ENCODE measurements around the gene OTOP2. TPM values are rescaled to one million over a fixed set of nuclear protein-coding genes. Genes with fewer than 3 reads are reported as not detected.

OTOP2 gene
- total RNA-seq, 1 experiment from 2014 or later, result 0.11 TPM

- H3K27me3 Mint-ChIP-seq (ENCODE audit: low read depth), result peaks cover 16% of the 10 kb centered on the region
- no peak overlapping the region for H3K23ac ChIP-seq (ENCODE audit: insufficient read length, low read depth, low read length)
- H3K4ac ChIP-seq (ENCODE audit: low read depth, low read length), result no peak overlapping the region
- TF ChIP-seq, protein P1, sequence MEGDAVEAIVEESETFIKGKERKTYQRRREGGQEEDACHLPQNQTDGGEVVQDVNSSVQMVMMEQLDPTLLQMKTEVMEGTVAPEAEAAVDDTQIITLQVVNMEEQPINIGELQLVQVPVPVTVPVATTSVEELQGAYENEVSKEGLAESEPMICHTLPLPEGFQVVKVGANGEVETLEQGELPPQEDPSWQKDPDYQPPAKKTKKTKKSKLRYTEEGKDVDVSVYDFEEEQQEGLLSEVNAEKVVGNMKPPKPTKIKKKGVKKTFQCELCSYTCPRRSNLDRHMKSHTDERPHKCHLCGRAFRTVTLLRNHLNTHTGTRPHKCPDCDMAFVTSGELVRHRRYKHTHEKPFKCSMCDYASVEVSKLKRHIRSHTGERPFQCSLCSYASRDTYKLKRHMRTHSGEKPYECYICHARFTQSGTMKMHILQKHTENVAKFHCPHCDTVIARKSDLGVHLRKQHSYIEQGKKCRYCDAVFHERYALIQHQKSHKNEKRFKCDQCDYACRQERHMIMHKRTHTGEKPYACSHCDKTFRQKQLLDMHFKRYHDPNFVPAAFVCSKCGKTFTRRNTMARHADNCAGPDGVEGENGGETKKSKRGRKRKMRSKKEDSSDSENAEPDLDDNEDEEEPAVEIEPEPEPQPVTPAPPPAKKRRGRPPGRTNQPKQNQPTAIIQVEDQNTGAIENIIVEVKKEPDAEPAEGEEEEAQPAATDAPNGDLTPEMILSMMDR (conservative IDR thresholded peaks at IDR 0.05), result no peak
- no peak overlapping the region for H3K4me2 ChIP-seq (ENCODE audit: insufficient read depth, insufficient read length, low read length)
- no CpG with 5 or more reads among the region's 14 CpGs for WGBS (ENCODE audit: extremely low coverage, insufficient read length, low lambda C conversion rate)
- peaks cover 0 to 2% of the 10 kb centered on the region in 2 experiments; a peak in 1 of 5 replicates for H3K9me3 Mint-ChIP-seq
- no peak overlapping the region for H2BK120ac ChIP-seq (ENCODE audit: low read depth, low read length, poor library complexity, severe bottlenecking)
- H3K4me3 Mint-ChIP-seq, result peak overlapping the region in 1 of 2 experiments; percentile 1; a peak in 1 of 5 replicates
- H3K14ac ChIP-seq (ENCODE audit: insufficient read depth, low read length), result no peak overlapping the region; the same call in 1 of the 2 replicates
- no peak overlapping the region for H4K5ac ChIP-seq (ENCODE audit: insufficient read length, low read depth, low read length)
- no peak overlapping the region for H2AK5ac ChIP-seq (ENCODE audit: insufficient read length, low read length)
- H3T11ph ChIP-seq (ENCODE audit: low read length), result no peak overlapping the region
- H3K79me2 ChIP-seq (ENCODE audit: insufficient read depth, low read length), result no peaks in the 10 kb centered on the region
- peaks cover 0 to 2% (median 0%) of the 10 kb centered on the region in 3 experiments; a peak in 1 of 7 replicates for H3K36me3 Mint-ChIP-seq (ENCODE audit: insufficient read depth in 1 of 3, low read depth in 3 of 3)
- H3K27me3 ChIP-seq (ENCODE audit: insufficient read depth, low read length), result no peaks in the 10 kb centered on the region
- H3K4me1 ChIP-seq (ENCODE audit: insufficient read depth, low read length), result no peaks in the 10 kb centered on the region; the same call in 1 of the 2 replicates
- H2BK5ac ChIP-seq (ENCODE audit: insufficient read length, low read length), result no peak overlapping the region
- H4K91ac ChIP-seq (ENCODE audit: insufficient read length, low read depth, low read length), result no peak overlapping the region
- H2AFZ ChIP-seq (ENCODE audit: low read length), result no peak overlapping the region
- no peak overlapping the region for H2BK12ac ChIP-seq (ENCODE audit: insufficient read length, low read depth, low read length)
- H3K23me2 ChIP-seq (ENCODE audit: insufficient read length, low read depth, low read length, poor library complexity, severe bottlenecking), result no peaks in the 10 kb centered on the region
- H3K9ac ChIP-seq (ENCODE audit: extremely low read depth, insufficient read length, low read length), result no peak overlapping the region
- no peak overlapping the region for H3K27ac ChIP-seq (ENCODE audit: insufficient read length, low read depth, low read length)
- no peaks in the 10 kb centered on the region for H3K79me1 ChIP-seq (ENCODE audit: insufficient read depth, low read depth, low read length, poor library complexity, severe bottlenecking)
- no peak overlapping the region for H4K8ac ChIP-seq (replicated peaks; ENCODE audit: insufficient read length, low read depth, low read length)
- H3K27ac Mint-ChIP-seq, result no peak overlapping the region; a peak in 1 of 7 replicates
- H3K18ac ChIP-seq (ENCODE audit: insufficient read length, low read depth, low read length), result no peak overlapping the region
- peaks cover 3% of the 10 kb centered on the region for H4K20me1 ChIP-seq (ENCODE audit: control insufficient read depth, insufficient read depth, insufficient read length)
- DNase-seq, result no peak
- peaks cover 13 to 19% of the 10 kb centered on the region in 2 experiments for H3K4me1 Mint-ChIP-seq
- no peaks in the 10 kb centered on the region for H3K9me3 ChIP-seq (ENCODE audit: control insufficient read depth, low read depth, low read length)
- no peak overlapping the region for H2BK15ac ChIP-seq (ENCODE audit: low read depth, low read length)
- no peak overlapping the region for H2BK20ac ChIP-seq (ENCODE audit: low read depth, low read length, poor library complexity, severe bottlenecking)
- H3K56ac ChIP-seq (ENCODE audit: insufficient read length, low read depth, low read length), result no peak overlapping the region
Measured at GRCh38 chr17:74964988-74965622, 41.0 kb downstream of the OTOP2 start.

Data from H9 (cell line).